ENCODE data around the gene INO80E.

Gene INO80E

DNA sequence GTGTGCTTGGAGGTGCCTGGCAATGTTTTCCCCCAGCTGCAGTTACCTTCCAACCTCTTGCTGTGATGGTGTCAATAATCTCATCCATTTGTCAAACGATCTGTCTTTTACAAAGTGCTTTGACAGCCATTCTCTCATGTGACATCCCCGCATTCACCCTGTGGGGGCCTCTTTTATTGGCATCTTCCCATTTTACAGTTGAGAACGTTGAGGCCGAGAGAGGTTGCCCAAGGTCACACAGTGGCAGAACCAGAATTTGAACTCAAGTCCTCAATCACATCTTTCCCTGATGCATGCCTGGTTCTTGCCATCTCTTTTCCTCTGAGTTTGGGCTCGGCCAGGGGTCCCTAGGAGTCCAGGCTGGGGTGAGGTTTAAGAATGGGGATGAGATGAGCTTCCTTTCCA is 20.9 kb upstream of the INO80E start:
- in situ Hi-C loops (cut with MboI; ENCODE audit: low sequenced_read_pairs), result no loop called here

DNA sequence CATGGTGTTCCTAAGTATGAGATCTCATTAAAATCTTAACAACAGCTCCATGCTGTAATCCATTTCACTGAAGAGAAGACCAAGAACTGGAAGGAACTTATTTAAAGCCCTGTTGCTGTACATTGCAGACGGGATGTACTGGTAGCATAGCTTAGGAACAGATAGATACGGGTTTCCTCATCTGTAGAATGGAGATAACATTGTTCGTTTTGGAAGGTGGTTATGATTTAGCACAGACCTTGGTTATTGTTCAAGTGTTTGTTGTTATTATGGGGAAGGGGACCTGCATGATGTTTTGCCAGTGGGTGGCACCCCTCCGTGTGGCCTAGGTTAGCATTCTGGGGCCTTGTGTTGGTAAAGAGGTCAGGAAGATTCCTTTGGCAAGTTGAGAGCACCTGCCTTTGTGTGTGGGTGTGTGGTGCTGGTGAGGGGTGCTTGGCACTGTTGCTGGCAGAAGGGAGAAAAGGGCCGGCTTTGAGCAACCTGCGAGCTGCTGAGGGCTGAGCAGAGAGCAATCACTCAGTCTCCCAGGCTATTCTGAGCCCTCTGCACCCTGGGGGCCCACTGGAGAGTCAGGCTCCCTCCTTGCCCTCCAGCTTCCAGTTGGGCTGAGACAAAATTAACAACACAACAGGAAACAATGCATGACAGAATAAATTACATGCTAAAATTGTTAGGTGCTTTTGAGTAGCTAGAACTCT is 20.1 kb upstream of the INO80E start:
- in situ Hi-C loops (cut with MboI; ENCODE audit: low sequenced_read_pairs), result no loop called here

DNA sequence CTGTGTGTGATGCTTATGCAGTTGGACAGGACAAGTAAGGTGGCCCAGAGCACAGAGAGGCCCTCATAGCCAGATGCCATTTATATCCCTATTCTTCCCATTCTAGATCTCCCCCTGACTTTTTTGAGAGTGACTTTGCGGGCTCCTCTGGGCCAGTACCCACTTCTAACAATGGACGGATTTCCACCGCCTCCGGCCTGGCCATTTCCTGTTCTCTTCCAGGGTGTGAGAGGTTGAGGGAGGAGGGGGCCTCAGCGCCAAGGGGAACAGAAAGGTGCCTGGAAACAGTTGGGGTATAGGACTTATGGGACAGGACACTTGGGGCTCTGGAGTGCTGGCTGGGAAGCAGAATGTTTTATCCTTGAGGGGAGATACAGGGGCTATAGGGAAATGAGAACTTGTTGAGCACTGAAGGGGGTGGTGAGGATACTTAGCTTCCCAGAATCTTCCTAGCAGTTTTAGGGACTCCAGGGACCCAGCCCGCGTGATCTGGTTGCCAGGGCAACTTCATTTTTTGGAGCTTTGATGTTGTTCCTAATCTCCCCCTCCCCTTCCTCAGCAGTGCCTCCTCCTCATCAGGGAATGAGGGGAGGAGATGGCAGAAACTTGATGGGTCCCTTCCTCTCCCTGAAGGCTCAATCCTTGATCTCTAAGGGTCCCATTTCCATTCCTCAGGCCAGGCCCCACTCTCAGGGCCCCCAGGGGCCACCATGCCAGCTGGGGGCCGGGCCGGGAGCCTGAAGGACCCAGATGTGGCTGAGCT is 18.8 kb upstream of the INO80E start:
- in situ Hi-C loops (cut with MboI; ENCODE audit: low sequenced_read_pairs), result no loop called here

DNA sequence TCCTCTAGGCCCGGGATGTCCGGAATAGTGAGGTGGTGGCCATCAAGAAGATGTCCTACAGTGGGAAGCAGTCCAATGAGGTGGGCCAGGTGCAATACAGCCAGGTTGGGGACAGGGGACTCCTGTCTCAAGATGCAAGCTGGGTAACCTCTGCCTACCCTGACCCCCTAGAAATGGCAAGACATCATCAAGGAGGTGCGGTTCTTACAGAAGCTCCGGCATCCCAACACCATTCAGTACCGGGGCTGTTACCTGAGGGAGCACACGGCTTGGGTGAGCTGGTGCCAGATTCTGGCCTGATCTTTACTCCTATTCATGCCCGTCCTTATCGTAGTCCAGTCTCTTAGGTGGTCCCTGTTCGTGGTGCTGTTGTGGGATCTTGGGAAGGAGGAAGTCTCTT is 18.0 kb upstream of the INO80E start:
- in situ Hi-C loops (cut with MboI; ENCODE audit: low sequenced_read_pairs), result no loop called here

DNA sequence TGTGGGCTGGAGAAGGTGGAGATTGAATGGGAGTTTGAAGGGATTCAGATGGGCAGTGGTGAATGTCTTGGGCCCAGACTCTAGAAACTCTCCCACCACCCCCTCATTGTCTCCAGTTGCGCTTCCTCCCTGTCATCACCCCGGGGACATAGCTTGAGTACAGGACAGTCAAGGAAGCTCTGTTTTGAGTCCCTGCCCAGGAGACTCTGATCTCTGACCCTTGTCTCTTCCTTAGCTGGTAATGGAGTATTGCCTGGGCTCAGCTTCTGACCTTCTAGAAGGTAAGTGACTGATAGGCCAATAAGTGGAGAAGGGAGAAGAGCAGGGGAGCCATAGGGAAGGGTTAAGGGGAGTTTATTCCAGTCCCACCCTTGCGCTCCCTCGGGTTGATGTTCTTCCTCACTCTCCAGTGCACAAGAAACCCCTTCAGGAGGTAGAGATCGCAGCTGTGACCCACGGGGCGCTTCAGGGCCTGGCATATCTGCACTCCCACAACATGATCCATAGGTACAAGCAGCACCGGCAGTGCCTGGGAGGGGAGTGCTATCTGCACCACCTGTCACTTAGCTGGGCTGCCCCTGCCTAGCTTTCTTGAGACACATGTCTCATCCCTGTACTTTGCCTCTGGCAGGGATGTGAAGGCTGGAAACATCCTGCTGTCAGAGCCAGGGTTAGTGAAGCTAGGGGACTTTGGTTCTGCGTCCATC is 17.3 kb upstream of the INO80E start:
- in situ Hi-C loops (cut with MboI; ENCODE audit: low sequenced_read_pairs), result no loop called here

DNA sequence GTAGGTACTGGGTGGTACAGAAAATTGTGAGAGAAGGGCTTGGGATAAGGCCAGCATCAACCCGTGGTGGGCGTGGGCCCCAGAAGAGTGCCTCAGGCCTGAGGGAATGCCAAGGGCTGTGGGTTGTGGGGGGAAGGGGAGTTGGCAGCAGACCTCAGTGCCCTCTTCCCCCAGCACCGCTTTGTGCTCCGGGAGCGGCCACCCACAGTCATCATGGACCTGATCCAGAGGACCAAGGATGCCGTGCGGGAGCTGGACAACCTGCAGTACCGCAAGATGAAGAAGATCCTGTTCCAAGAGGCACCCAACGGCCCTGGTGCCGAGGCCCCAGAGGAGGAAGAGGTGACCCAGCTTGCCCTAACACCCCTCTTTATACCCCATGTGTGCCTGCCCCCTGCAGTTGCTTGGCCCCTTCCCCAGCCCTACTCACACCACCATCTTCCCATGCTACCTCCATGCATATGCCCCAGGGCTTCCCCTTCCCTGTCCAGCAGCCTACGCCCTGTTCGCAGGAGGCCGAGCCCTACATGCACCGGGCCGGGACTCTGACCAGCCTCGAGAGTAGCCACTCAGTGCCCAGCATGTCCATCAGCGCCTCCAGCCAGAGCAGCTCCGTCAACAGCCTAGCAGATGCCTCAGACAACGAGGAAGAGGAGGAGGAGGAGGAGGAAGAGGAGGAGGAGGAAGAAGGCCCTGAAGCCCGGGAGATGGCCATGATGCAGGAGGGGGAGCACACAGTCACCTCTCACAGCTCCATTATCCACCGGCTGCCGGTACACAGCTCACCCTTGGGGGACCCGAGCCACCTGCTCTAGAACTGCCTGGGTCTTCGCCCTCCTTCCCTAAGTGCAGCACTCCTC is 13.3 kb upstream of the INO80E start:
- in situ Hi-C loops (cut with MboI; ENCODE audit: low sequenced_read_pairs), result no loop called here

DNA sequence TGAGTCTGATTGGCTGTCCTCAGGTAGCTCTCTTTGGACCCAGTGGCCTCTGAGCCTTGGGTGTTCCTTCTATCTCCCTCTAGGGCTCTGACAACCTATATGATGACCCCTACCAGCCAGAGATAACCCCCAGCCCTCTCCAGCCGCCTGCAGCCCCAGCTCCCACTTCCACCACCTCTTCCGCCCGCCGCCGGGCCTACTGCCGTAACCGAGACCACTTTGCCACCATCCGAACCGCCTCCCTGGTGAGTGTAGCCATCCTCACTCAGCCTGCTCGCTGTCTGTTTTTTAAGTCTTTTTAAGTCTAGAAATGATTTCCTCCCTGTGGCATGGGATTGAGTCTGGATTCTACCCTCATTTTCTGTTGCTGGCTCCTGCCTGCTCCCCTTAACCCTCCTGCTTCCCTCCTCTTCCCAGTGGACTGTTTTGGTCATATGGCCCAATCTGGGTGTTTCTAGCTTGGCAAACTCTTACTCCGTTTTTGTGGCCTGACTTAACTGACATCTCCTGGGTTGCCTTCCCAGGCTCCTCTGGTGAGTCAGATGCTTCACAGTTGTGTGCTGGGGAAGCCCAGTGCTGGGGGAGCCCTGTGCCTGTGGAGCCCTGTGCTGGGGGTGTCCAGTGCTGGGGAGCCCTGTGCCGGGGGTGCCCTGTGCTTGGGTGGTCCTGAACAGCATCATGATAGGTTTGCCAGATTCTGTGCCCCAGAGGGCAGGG is 12.5 kb upstream of the INO80E start:
- in situ Hi-C loops (cut with MboI; ENCODE audit: low sequenced_read_pairs), result no loop called here

DNA sequence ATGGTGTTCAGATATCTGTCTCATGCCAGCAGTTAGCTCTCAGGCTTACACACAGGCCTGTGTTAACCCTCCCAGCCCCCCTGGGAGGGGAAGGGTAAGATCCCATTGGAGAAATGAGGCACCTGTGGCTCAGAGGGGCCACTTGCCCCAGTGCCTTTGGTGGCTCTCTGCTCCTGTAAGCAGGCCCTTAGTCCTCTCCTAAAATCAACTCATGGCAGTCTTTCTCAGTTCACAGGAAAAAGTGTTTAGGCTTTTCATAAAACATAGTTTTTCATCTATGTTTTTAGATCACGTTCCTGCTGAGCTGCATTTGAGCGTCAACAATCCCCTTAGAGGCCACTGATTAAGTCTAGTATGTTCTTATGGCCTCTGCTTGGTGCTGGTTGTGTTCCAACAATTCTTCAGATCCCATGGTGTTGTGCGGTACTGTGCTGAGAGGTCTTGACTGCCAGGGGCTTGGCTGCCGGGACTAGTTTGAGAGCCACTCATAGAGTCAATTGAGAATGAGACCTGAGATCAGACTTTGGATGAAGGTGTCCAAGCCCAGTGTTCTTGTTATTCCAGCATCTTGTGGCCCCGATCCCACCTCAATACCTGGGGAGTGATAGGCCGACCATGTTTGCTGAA is 11.8 kb upstream of the INO80E start:
- in situ Hi-C loops (cut with MboI; ENCODE audit: low sequenced_read_pairs), result no loop called here

DNA sequence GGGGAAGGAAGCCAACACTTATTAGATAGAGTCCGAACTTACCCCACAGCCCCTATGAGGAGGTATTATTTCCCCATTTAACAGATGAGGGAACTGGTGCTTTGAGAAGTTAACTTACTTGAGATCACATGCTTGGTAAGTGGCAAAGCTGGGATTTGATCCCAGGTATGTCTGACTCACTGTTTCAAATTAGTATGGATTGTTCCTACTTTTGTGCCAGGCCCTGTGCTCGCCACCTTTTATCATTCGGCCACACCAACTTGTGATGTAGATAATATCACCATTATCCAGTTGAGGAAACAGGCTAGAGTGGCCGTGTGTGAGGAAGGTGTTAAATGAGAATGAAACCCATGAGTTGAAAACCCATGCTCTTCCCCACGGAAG is 11.3 kb upstream of the INO80E start:
- in situ Hi-C loops (cut with MboI; ENCODE audit: low sequenced_read_pairs), result no loop called here

DNA sequence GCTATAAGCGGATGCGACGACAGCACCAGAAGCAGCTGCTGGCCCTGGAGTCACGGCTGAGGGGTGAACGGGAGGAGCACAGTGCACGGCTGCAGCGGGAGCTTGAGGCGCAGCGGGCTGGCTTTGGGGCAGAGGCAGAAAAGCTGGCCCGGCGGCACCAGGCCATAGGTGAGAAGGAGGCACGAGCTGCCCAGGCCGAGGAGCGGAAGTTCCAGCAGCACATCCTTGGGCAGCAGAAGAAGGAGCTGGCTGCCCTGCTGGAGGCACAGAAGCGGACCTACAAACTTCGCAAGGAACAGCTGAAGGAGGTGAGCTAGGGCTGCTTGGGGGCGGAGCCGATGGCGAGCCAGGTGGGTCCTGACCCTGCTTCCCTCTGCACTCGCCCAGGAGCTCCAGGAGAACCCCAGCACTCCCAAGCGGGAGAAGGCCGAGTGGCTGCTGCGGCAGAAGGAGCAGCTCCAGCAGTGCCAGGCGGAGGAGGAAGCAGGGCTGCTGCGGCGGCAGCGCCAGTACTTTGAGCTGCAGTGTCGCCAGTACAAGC is 10.7 kb upstream of the INO80E start:
- in situ Hi-C loops (cut with MboI; ENCODE audit: low sequenced_read_pairs), result no loop called here

DNA sequence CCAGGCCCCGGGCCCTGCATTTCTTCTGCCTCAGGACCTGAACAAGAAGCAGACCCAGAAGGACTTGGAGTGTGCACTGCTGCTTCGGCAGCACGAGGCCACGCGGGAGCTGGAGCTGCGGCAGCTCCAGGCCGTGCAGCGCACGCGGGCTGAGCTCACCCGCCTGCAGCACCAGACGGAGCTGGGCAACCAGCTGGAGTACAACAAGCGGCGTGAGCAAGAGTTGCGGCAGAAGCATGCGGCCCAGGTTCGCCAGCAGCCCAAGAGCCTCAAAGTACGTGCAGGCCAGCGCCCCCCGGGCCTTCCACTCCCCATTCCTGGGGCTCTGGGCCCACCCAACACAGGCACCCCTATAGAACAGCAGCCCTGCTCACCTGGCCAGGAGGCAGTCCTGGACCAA is 9.8 kb upstream of the INO80E start:
- in situ Hi-C loops (cut with MboI; ENCODE audit: low sequenced_read_pairs), result no loop called here

DNA sequence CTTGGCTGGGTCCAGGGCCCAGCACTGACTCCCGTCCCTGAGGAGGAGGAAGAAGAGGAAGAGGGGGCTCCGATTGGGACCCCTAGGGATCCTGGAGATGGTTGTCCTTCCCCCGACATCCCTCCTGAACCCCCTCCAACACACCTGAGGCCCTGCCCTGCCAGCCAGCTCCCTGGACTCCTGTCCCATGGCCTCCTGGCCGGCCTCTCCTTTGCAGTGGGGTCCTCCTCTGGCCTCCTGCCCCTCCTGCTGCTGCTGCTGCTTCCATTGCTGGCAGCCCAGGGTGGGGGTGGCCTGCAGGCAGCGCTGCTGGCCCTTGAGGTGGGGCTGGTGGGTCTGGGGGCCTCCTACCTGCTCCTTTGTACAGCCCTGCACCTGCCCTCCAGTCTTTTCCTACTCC is 9.1 kb upstream of the INO80E start:
- in situ Hi-C loops (cut with MboI; ENCODE audit: low sequenced_read_pairs), result no loop called here

DNA sequence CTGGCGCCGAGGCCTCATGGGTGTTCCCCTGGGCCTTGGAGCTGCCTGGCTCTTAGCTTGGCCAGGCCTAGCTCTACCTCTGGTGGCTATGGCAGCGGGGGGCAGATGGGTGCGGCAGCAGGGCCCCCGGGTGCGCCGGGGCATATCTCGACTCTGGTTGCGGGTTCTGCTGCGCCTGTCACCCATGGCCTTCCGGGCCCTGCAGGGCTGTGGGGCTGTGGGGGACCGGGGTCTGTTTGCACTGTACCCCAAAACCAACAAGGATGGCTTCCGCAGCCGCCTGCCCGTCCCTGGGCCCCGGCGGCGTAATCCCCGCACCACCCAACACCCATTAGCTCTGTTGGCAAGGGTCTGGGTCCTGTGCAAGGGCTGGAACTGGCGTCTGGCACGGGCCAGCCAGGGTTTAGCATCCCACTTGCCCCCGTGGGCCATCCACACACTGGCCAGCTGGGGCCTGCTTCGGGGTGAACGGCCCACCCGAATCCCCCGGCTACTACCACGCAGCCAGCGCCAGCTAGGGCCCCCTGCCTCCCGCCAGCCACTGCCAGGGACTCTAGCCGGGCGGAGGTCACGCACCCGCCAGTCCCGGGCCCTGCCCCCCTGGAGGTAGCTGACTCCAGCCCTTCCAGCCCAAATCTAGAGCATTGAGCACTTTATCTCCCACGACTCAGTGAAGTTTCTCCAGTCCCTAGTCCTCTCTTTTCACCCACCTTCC is 8.5 kb upstream of the INO80E start:
- in situ Hi-C loops (cut with MboI; ENCODE audit: low sequenced_read_pairs), result no loop called here

DNA sequence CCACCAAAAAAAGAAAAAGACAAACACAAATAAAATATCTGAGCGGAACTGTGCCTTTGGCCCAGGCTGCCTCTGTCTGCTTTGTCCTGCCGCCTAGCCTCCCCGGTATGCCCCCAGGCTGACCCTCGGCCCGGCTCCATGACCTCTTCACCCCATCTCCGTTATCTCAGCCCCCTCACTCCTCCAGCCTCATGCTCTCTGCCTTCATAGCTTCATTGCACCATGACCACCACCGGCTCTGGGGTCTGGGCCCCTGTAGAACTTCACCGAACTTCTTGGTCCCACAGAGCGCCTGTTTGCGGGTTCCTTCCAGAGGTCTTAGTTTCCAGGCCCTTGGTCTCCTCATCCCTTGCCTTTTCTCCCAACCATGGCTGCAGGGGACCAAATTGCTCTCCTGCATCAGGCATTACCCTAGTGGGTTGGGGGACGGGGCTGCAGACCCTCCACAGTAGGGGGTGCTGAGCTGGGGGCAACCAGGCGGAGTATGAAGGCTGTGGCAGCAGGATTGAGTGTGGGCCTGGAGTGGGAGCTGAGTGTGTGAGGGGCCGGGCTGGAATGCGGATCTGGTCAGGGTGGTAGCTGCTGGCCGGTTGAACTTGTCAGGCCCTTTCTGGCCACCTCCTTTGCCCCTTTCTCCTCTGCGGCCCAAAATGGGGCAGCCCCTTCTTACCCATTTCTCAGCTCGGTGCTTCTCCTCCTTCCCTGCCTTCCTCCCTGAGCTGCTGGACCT is 7.5 kb upstream of the INO80E start:
- in situ Hi-C loops (cut with MboI; ENCODE audit: low sequenced_read_pairs), result no loop called here

DNA sequence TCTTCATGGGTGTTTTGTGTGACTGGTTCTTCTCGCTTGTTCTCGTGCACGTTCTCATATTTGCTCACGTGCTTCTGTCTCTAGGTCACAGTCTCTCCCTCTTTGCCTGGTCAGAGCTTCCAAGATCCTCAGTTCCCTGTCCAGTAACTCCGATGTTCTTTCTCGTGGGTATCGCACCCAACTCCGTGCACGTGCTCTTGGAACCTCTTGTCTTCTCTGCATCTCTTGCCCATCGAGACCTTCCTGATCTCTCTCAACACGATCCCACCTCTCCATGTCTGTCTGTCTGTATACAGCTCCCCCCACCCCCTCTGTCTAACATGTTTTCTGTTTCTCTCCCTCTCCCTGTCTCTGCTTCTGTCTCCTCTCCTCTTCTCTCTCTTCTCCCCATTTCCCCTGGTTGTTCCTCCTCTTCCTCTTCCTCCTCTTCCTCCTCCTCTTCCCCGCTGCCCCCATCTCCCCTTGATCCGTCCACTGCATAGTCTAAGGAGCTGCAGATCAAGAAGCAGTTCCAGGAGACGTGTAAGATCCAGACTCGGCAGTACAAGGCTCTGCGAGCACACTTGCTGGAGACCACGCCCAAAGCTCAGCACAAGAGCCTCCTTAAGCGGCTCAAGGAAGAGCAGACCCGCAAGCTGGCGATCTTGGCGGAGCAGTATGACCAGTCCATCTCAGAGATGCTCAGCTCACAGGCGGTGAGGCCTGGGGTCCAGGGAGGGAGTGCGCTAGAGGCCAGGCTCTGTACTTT is 6.8 kb upstream of the INO80E start:
- in situ Hi-C loops (cut with MboI; ENCODE audit: low sequenced_read_pairs), result no loop called here

DNA sequence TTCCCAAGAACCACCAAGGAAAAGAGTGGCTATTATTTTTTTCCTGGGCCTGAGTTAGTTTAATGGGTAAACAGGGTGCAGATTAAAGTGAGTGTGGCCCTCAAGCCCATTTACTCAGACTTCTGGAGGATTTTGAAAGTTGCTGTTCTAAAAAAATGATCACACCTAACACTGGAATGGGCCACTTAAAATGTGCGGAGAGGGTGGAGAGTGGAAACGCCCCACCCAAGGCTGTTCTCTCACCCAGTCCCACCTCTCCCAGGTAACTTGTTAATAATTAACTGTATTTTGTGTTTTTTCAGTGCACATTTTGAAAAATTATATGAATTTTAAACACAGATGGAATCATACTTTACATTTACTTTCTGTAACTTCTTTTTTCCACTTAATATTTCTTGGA is 6.0 kb upstream of the INO80E start:
- in situ Hi-C loops (cut with MboI; ENCODE audit: low sequenced_read_pairs), result no loop called here

DNA sequence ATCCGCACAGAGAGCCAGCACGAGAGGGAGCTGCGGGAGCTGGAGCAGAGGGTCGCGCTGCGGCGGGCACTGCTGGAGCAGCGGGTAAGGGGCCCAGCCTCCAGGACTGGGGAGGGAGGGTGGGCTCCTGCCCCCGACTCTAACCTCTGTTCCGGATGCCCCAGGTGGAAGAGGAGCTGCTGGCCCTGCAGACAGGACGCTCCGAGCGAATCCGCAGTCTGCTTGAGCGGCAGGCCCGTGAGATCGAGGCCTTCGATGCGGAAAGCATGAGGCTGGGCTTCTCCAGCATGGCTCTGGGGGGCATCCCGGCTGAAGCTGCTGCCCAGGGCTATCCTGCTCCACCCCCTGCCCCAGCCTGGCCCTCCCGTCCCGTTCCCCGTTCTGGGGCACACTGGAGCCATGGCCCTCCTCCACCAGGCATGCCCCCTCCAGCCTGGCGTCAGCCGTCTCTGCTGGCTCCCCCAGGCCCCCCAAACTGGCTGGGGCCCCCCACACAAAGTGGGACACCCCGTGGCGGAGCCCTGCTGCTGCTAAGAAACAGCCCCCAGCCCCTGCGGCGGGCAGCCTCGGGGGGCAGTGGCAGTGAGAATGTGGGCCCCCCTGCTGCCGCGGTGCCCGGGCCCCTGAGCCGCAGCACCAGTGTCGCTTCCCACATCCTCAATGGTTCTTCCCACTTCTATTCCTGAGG is 5.0 kb upstream of the INO80E start:
- in situ Hi-C loops (cut with MboI; ENCODE audit: low sequenced_read_pairs), result no loop called here

Data from HL-60/S4 (cell line).